Measurements from ENCODE around the gene WDR35.

WDR35 gene

DNA sequence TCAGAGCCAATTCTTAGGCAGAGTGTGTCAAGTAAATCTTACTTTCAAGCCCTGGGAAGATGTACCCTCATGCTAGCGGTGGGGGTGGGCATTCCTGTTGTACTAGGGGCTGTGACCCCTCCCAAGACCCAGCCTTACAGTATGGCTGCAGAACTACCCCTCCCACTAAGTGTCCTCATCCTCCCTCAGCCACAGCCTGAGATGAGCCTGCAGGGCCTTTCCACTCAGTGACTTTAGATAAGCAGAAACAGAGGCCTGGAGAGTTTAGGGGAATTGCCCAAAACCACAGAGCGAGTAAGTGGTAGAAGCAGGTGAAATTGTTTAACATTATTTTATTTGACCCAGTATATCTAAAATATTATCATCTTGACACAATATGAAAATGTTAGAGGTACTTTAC is 124.8 kb downstream of the WDR35 start:
- no peak overlapping the region for H3K18ac ChIP-seq (ENCODE audit: low read depth in 1 of 2, low read length in 2 of 2)
- no peak overlapping the region for H3K14ac ChIP-seq (ENCODE audit: low read length in 2 of 2)
- H2BK120ac ChIP-seq (ENCODE audit: low read depth, low read length) = no peak overlapping the region
- H3K27me3 ChIP-seq (ENCODE audit: control insufficient read depth in 1 of 2, insufficient read depth in 1 of 2, low read length in 2 of 2) = peaks cover 0 to 5% of the 10 kb centered on the region in 2 experiments
- H2BK15ac ChIP-seq (ENCODE audit: low read depth, poor library complexity, severe bottlenecking) = no peak overlapping the region
- no peak overlapping the region for H2BK5ac ChIP-seq (ENCODE audit: low read depth, low read length, poor library complexity, severe bottlenecking)
- no peak overlapping the region for H3K4me3 ChIP-seq (ENCODE audit: insufficient read depth in 1 of 2, low read depth in 1 of 2, low read length in 2 of 2)
- 64% methylated on average over 1 of the region's 2 CpGs for WGBS
- no peaks in the 10 kb centered on the region for H3K36me3 ChIP-seq (ENCODE audit: control insufficient read depth in 1 of 2, insufficient read depth in 2 of 2, low read depth in 1 of 2, low read length in 2 of 2)
- no peak overlapping the region for H3K4ac ChIP-seq (ENCODE audit: low read depth in 1 of 2, low read length in 2 of 2)
- H3K4me1 ChIP-seq (ENCODE audit: control insufficient read depth, insufficient read depth, low read depth, low read length) = peaks cover 41% of the 10 kb centered on the region
- H3K27ac ChIP-seq (ENCODE audit: low read length, poor library complexity, severe bottlenecking) = no peak overlapping the region
- no peaks in the 10 kb centered on the region for H3K9me3 ChIP-seq (ENCODE audit: control insufficient read depth, low read length)
- no peaks in the 10 kb centered on the region for H3K79me1 ChIP-seq (replicated peaks; ENCODE audit: low read length, poor library complexity, severe bottlenecking)
- no peak overlapping the region for H3K9ac ChIP-seq (ENCODE audit: low read length)
- H2AK5ac ChIP-seq (ENCODE audit: low read length, severe bottlenecking) = no peak overlapping the region
- H3K23ac ChIP-seq (ENCODE audit: low read length in 2 of 2) = no peak overlapping the region
- H3K4me2 ChIP-seq (ENCODE audit: low read length, poor library complexity, severe bottlenecking) = no peak overlapping the region
- no peak overlapping the region for H4K91ac ChIP-seq (ENCODE audit: low read length)
- no peak for DNase-seq
- no peak overlapping the region for H4K8ac ChIP-seq (ENCODE audit: low read length)
- H2AFZ ChIP-seq (ENCODE audit: low read depth, low read length) = no peak overlapping the region
- H2BK12ac ChIP-seq (ENCODE audit: low read length in 2 of 2) = no peak overlapping the region

DNA sequence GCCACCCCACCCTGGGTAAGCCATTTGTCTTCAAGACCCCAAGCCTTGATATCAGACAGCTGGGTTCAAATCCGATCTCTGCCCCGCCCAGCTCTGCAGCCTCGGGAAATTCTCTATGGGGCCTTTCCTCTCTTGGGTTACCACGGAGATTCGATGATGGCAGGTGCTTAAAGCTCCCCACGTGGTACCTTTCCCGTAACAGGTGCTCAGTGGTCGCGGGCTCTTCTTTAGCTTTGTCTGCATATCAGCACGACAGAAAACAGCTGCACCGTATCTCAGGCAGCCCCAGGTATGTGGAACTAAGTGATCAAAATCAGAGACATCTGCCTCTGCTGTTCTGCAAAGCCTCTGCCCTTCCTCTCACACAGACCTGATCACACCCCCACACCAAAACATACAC is 125.5 kb downstream of the WDR35 start:
- peak overlapping the region; percentile 45 for H2AK5ac ChIP-seq (ENCODE audit: low read length, severe bottlenecking)
- no peak overlapping the region for H3K4ac ChIP-seq (ENCODE audit: low read depth in 1 of 2, low read length in 2 of 2)
- H3K4me1 ChIP-seq (ENCODE audit: control insufficient read depth, insufficient read depth, low read depth, low read length) = peaks cover 39% of the 10 kb centered on the region
- H3K18ac ChIP-seq (ENCODE audit: low read depth in 1 of 2, low read length in 2 of 2) = no peak overlapping the region
- 81% methylated on average over 11 of the region's 11 CpGs for WGBS
- DNase-seq = no peak
- peak overlapping the region; percentile 26 for H2BK5ac ChIP-seq (ENCODE audit: low read depth, low read length, poor library complexity, severe bottlenecking)
- H3K4me2 ChIP-seq (ENCODE audit: low read length, poor library complexity, severe bottlenecking) = no peak overlapping the region
- no peak overlapping the region for H3K9ac ChIP-seq (ENCODE audit: low read length)
- peak overlapping the region; percentile 9 for H2BK15ac ChIP-seq (ENCODE audit: low read depth, poor library complexity, severe bottlenecking)
- H3K36me3 ChIP-seq (ENCODE audit: control insufficient read depth in 1 of 2, insufficient read depth in 2 of 2, low read depth in 1 of 2, low read length in 2 of 2) = no peaks in the 10 kb centered on the region
- H3K79me1 ChIP-seq (replicated peaks; ENCODE audit: low read length, poor library complexity, severe bottlenecking) = no peaks in the 10 kb centered on the region
- no peak overlapping the region for H4K8ac ChIP-seq (ENCODE audit: low read length)
- no peak overlapping the region for H4K91ac ChIP-seq (ENCODE audit: low read length)
- no peaks in the 10 kb centered on the region for H3K9me3 ChIP-seq (ENCODE audit: control insufficient read depth, low read length)
- H2BK12ac ChIP-seq (ENCODE audit: low read length in 2 of 2) = no peak overlapping the region
- H3K23ac ChIP-seq (ENCODE audit: low read length in 2 of 2) = no peak overlapping the region
- peaks cover 0 to 5% of the 10 kb centered on the region in 2 experiments for H3K27me3 ChIP-seq (ENCODE audit: control insufficient read depth in 1 of 2, insufficient read depth in 1 of 2, low read length in 2 of 2)
- H3K27ac ChIP-seq (ENCODE audit: low read length, poor library complexity, severe bottlenecking) = no peak overlapping the region
- H3K4me3 ChIP-seq (ENCODE audit: insufficient read depth in 1 of 2, low read depth in 1 of 2, low read length in 2 of 2) = no peak overlapping the region
- H2BK120ac ChIP-seq (ENCODE audit: low read depth, low read length) = no peak overlapping the region
- H2AFZ ChIP-seq (ENCODE audit: low read depth, low read length) = no peak overlapping the region
- no peak overlapping the region for H3K14ac ChIP-seq (ENCODE audit: low read length in 2 of 2)

DNA sequence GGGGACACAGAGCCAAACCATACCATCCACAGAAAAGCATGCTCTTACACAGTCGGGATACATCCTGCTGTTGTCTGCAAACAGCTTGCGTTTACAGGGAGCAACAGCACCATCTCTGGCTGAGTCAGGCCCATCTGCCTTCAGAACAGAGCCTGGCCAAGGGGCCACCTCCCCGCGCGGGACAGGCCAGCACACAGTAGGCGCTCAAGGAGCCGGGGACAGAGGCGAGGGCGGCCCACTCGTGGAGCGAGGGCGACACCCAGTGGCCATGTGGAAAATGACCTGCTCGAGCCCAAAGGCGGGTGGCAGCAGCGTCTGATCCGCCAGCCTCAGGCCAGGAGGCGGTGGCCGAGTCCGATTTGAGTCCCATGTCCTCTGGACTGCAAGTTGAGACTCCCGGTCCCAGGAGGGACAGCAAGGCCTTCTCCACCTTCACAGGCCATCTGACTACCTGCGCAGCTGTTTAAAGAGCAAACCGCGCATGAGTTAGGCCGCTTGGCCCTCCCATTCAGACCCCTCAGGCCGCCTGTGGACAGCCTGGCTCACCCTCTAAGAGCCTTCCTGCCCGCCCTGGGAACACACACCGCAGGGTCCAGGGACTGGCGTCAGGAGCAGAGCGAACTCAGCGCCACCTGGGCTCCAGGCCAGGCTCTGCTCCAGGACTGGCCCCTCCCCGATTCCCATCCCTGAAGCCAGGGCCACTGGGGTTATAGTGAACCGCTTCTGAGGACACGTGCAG is 126.4 kb downstream of the WDR35 start:
- no peaks in the 10 kb centered on the region for H3K79me1 ChIP-seq (replicated peaks; ENCODE audit: low read length, poor library complexity, severe bottlenecking)
- no peaks in the 10 kb centered on the region for H3K9me3 ChIP-seq (ENCODE audit: control insufficient read depth, low read length)
- peak overlapping the region; percentile 51 for H2BK5ac ChIP-seq (ENCODE audit: low read depth, low read length, poor library complexity, severe bottlenecking)
- H2AK5ac ChIP-seq (ENCODE audit: low read length, severe bottlenecking) = peak overlapping the region; percentile 35
- peak overlapping the region in 1 of 2 experiments; percentile 82 for H3K18ac ChIP-seq (ENCODE audit: low read depth in 1 of 2, low read length in 2 of 2)
- peak overlapping the region; percentile 38 for H2BK15ac ChIP-seq (ENCODE audit: low read depth, poor library complexity, severe bottlenecking)
- H4K8ac ChIP-seq (ENCODE audit: low read length) = peak overlapping the region; percentile 81
- no peak overlapping the region for H3K27ac ChIP-seq (ENCODE audit: low read length, poor library complexity, severe bottlenecking)
- peak overlapping the region in 1 of 2 experiments; percentile 14 for H3K4me3 ChIP-seq (ENCODE audit: insufficient read depth in 1 of 2, low read depth in 1 of 2, low read length in 2 of 2)
- WGBS = 17% methylated on average over 31 of the region's 33 CpGs
- peaks cover 0 to 5% of the 10 kb centered on the region in 2 experiments for H3K27me3 ChIP-seq (ENCODE audit: control insufficient read depth in 1 of 2, insufficient read depth in 1 of 2, low read length in 2 of 2)
- peak; percentile 56 for DNase-seq
- peak overlapping the region; percentile 51 for H2AFZ ChIP-seq (ENCODE audit: low read depth, low read length)
- H2BK12ac ChIP-seq (ENCODE audit: low read length in 2 of 2) = peak overlapping the region; percentile 14 to 69
- peak overlapping the region; percentile 77 for H3K9ac ChIP-seq (ENCODE audit: low read length)
- H3K14ac ChIP-seq (ENCODE audit: low read length in 2 of 2) = peak overlapping the region in 1 of 2 experiments; percentile 79
- H3K23ac ChIP-seq (ENCODE audit: low read length in 2 of 2) = peak overlapping the region in 1 of 2 experiments; percentile 77
- H3K36me3 ChIP-seq (ENCODE audit: control insufficient read depth in 1 of 2, insufficient read depth in 2 of 2, low read depth in 1 of 2, low read length in 2 of 2) = no peaks in the 10 kb centered on the region
- peak overlapping the region; percentile 11 for H2BK120ac ChIP-seq (ENCODE audit: low read depth, low read length)
- peak overlapping the region; percentile 38 to 41 for H3K4ac ChIP-seq (ENCODE audit: low read depth in 1 of 2, low read length in 2 of 2)
- peak overlapping the region; percentile 29 for H4K91ac ChIP-seq (ENCODE audit: low read length)
- H3K4me1 ChIP-seq (ENCODE audit: control insufficient read depth, insufficient read depth, low read depth, low read length) = peaks cover 30% of the 10 kb centered on the region
- H3K4me2 ChIP-seq (ENCODE audit: low read length, poor library complexity, severe bottlenecking) = peak overlapping the region; percentile 1

DNA sequence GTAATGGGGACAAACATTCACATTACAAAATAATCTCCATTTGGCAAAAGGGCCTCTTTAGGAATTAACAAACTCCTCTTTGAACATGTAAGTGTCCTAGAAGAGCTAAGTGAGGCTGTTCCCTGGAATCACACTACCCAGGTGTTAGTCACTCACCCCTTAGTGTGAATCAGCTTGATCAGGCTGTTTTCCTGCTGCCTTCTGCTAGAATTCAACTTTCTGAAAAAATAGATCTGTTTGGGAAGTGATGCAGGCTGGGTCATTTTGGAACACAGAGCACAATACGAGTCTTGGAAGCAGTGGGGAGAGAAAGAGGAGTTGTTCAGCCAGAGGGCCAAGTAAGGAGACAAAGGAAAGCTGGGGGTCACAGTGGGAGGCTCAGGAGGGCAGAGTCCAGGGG is 128.1 kb downstream of the WDR35 start:
- no peak overlapping the region for H2AFZ ChIP-seq (ENCODE audit: low read depth, low read length)
- H3K4me3 ChIP-seq (ENCODE audit: insufficient read depth in 1 of 2, low read depth in 1 of 2, low read length in 2 of 2) = no peak overlapping the region
- H4K91ac ChIP-seq (ENCODE audit: low read length) = no peak overlapping the region
- H3K9me3 ChIP-seq (ENCODE audit: control insufficient read depth, low read length) = no peaks in the 10 kb centered on the region
- H3K23ac ChIP-seq (ENCODE audit: low read length in 2 of 2) = no peak overlapping the region
- H2BK15ac ChIP-seq (ENCODE audit: low read depth, poor library complexity, severe bottlenecking) = peak overlapping the region; percentile 5
- 80% methylated on average over 1 of the region's 1 CpG for WGBS
- no peak overlapping the region for H4K8ac ChIP-seq (ENCODE audit: low read length)
- H3K14ac ChIP-seq (ENCODE audit: low read length in 2 of 2) = no peak overlapping the region
- no peak overlapping the region for H3K27ac ChIP-seq (ENCODE audit: low read length, poor library complexity, severe bottlenecking)
- H3K79me1 ChIP-seq (replicated peaks; ENCODE audit: low read length, poor library complexity, severe bottlenecking) = no peaks in the 10 kb centered on the region
- DNase-seq = no peak
- H2BK12ac ChIP-seq (ENCODE audit: low read length in 2 of 2) = no peak overlapping the region
- no peak overlapping the region for H3K4ac ChIP-seq (ENCODE audit: low read depth in 1 of 2, low read length in 2 of 2)
- H3K4me2 ChIP-seq (ENCODE audit: low read length, poor library complexity, severe bottlenecking) = no peak overlapping the region
- no peak overlapping the region for H3K18ac ChIP-seq (ENCODE audit: low read depth in 1 of 2, low read length in 2 of 2)
- H3K27me3 ChIP-seq (ENCODE audit: control insufficient read depth in 1 of 2, insufficient read depth in 1 of 2, low read length in 2 of 2) = no peaks in the 10 kb centered on the region
- no peaks in the 10 kb centered on the region for H3K36me3 ChIP-seq (ENCODE audit: control insufficient read depth in 1 of 2, insufficient read depth in 2 of 2, low read depth in 1 of 2, low read length in 2 of 2)
- H2BK120ac ChIP-seq (ENCODE audit: low read depth, low read length) = no peak overlapping the region
- H3K4me1 ChIP-seq (ENCODE audit: control insufficient read depth, insufficient read depth, low read depth, low read length) = peaks cover 26% of the 10 kb centered on the region
- no peak overlapping the region for H2BK5ac ChIP-seq (ENCODE audit: low read depth, low read length, poor library complexity, severe bottlenecking)
- H2AK5ac ChIP-seq (ENCODE audit: low read length, severe bottlenecking) = no peak overlapping the region
- H3K9ac ChIP-seq (ENCODE audit: low read length) = peak overlapping the region; percentile 24
